HepG2 (cell line): ENCODE measurements around the gene JPH3. TPM values are rescaled to one million over a fixed set of nuclear protein-coding genes. Genes with fewer than 3 reads are reported as not detected.

Experiments used
- CBX5 ChIP-seq: sonication (generic); formaldehyde crosslinking; IDR thresholded peaks from 2 replicates; pipeline ENCODE4 v1.4.0; 2020; ENCODE audit warnings: missing genetic modification reagents, borderline replicate concordance
- CENPX ChIP-seq: sonication (generic); formaldehyde crosslinking; IDR thresholded peaks from 2 replicates; pipeline ENCODE4 v1.9.0; 2021; ENCODE audit warnings: mild to moderate bottlenecking, missing genetic modification reagents, moderate library complexity
- DMAP1 ChIP-seq: IDR thresholded peaks from 2 replicates; pipeline ENCODE4 v1.6.1; 2016
- FOXO4 ChIP-seq: sonication (generic); formaldehyde crosslinking; conservative IDR thresholded peaks from 2 replicates; pipeline ENCODE4 v1.8.1; 2023; ENCODE audit warnings: missing genetic modification reagents
- NFE2L2 ChIP-seq: fragments of 150-350 bp; IDR thresholded peaks from 2 replicates; pipeline ENCODE4 v1.6.1; 2014; ENCODE audit warnings: low read length
- PAX8 ChIP-seq: sonication (generic); formaldehyde crosslinking; IDR thresholded peaks from 2 replicates; pipeline ENCODE4 v1.8.0; 2022; ENCODE audit warnings: mild to moderate bottlenecking, missing genetic modification reagents, borderline replicate concordance
- PHB2 ChIP-seq: fragments of 450-650 bp; IDR thresholded peaks from 2 replicates; pipeline ENCODE4 v1.6.1; 2018; ENCODE audit not compliant: partially characterized antibody
- PLRG1 ChIP-seq: fragments of 450-650 bp; conservative IDR thresholded peaks from 2 replicates; pipeline ENCODE4 v1.6.1; 2016
- REXO4 ChIP-seq: sonication (generic); formaldehyde crosslinking; IDR thresholded peaks from 2 replicates; pipeline ENCODE4 v1.8.0; 2022; ENCODE audit warnings: missing genetic modification reagents, mild to moderate bottlenecking, borderline replicate concordance
- STAT5B ChIP-seq: sonication (generic); formaldehyde crosslinking; IDR thresholded peaks from 2 replicates; pipeline ENCODE4 v1.4.0; 2020; ENCODE audit warnings: missing genetic modification reagents
- ZBTB39 ChIP-seq: sonication (generic); formaldehyde crosslinking; IDR thresholded peaks from 2 replicates; pipeline ENCODE4 v1.5.0; 2020; ENCODE audit warnings: missing genetic modification reagents
- ZBTB43 ChIP-seq: sonication (generic); formaldehyde crosslinking; conservative IDR thresholded peaks from 2 replicates; pipeline ENCODE4 v1.4.0; 2020; ENCODE audit warnings: missing genetic modification reagents
- ZBTB46 ChIP-seq: sonication (generic); formaldehyde crosslinking; IDR thresholded peaks from 2 replicates; pipeline ENCODE4 v1.4.0; 2020; ENCODE audit warnings: mild to moderate bottlenecking, missing genetic modification reagents, borderline replicate concordance
- ZBTB49 ChIP-seq: sonication (generic); formaldehyde crosslinking; IDR thresholded peaks from 2 replicates; pipeline ENCODE4 v1.4.0; 2020; ENCODE audit warnings: missing genetic modification reagents, borderline replicate concordance
- ZFYVE20 ChIP-seq: sonication (generic); formaldehyde crosslinking; IDR thresholded peaks from 2 replicates; pipeline ENCODE4 v1.8.0; 2023; ENCODE audit warnings: low read depth, mild to moderate bottlenecking, moderate library complexity, missing genetic modification reagents, borderline replicate concordance
- ZNF280D ChIP-seq: sonication (generic); formaldehyde crosslinking; IDR thresholded peaks from 2 replicates; pipeline ENCODE4 v1.5.1; 2020; ENCODE audit warnings: mild to moderate bottlenecking, missing genetic modification reagents
- ZNF446 ChIP-seq: sonication (generic); formaldehyde crosslinking; IDR thresholded peaks from 2 replicates; pipeline ENCODE4 v1.5.0; 2020; ENCODE audit warnings: mild to moderate bottlenecking, missing genetic modification reagents
- polyA plus RNA-seq, 8 experiments: library from polyadenylated mRNA; depleted of rRNA in 3 of 8; stranded (reverse) in 7 of 8; unstranded in 1 of 8; fragments of >200 nt; fragmentation: Illumina TruSeq in 4 of 8; extraction: Trizol in 4 of 8; gene quantifications; 2 replicates each; pipeline versions ENCODE4 v1.2.1 to v1.2.3, GENCODE V29; 2011 to 2016; ENCODE audit warnings: low read depth in 4 of 8, missing spikeins in 1 of 8, mixed read lengths in 1 of 8; ENCODE audit not compliant: insufficient read depth in 1 of 8
- total RNA-seq, 5 experiments: library from RNA; depleted of rRNA; stranded (reverse); fragments of >200 nt; fragmentation: Illumina TruSeq; extraction: Trizol; gene quantifications; 2 replicates each; pipeline ENCODE4 v1.2.3, GENCODE V29; 2016; ENCODE audit warnings: low read depth in 1 of 5

The JPH3 gene
- total and polyA plus RNA-seq, 2 of the 13 experiments (the other 11 are each of a cell fraction or from before 2014, with no cell fraction given): not detected

- TF ChIP-seq REXO4 (CRISPR knock-in tag) (no peak), ZNF280D (CRISPR knock-in tag) (no peak; the same call in 1 of the 2 replicates), NFE2L2 (no peak), STAT5B (CRISPR knock-in tag) (peak; percentile 89; the same call in 1 of the 2 replicates), ZBTB39 (CRISPR knock-in tag) (no peak), ZNF446 (CRISPR knock-in tag) (peak; percentile 90; the same call in 1 of the 2 replicates), CENPX (CRISPR knock-in tag) (no peak), FOXO4 (CRISPR knock-in tag) (no peak), PLRG1 (no peak), PHB2 (no peak), ZFYVE20 (CRISPR knock-in tag) (peak; percentile 90; the same call in 1 of the 2 replicates), ZBTB46 (no peak), PAX8 (CRISPR knock-in tag) (peak; percentile 95; the same call in 1 of the 2 replicates), ZBTB43 (CRISPR knock-in tag) (peak; percentile 66; the same call in 1 of the 2 replicates), CBX5 (CRISPR knock-in tag) (peak; percentile 57), DMAP1 (CRISPR knock-in tag) (no peak), ZBTB49 (CRISPR knock-in tag) (peak; percentile 94)
Observed at GRCh38 chr16:87608400-87608985, 6.2 kb downstream of the JPH3 start (continued).
